GM21447 (cell line): ENCODE data around the gene YKT6.

Experiments used
- ATAC-seq: cut with Tn5 transposase; IDR thresholded peaks from one replicate; pipeline ENCODE4 v1.9.1; 2021; ENCODE audit not compliant: unreplicated experiment

The YKT6 gene

DNA sequence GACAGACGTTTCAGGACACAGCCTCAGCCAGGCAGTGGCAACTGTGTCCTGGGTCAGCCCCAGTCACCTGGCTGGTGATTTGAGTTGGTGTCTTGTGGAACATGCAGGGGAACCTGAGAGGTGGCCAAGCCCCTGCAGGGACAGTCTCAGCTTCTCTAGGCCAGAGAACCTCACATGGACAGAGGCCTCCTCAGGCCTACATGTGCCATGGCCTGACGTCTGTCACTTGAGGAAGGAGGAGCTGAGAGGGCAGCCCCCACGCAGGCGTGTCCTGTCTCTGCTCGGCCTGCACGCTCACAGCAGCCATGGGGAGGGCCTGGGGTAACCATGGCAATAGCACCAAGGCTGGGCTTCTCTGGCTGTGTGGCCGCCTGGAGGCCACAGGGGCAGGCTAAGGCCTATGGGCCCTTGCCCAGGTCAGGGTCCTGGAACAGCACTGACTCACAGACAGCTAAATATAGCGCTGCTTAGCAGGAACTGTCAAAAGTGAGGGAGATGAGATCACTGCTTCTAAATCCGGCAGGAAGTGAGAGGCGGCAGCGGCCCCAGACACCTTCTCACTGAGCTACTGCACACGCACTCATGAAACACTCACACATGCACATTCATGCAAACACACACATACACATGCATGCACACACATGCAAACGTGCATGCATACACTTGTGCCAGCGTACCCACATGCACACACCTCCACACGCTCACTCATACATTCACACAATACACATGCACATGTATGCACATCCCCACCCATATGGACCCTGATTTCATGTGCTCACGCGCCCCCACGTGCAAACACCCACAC is 57.0 kb downstream of the YKT6 start:
- peak; percentile 90 for ATAC-seq

DNA sequence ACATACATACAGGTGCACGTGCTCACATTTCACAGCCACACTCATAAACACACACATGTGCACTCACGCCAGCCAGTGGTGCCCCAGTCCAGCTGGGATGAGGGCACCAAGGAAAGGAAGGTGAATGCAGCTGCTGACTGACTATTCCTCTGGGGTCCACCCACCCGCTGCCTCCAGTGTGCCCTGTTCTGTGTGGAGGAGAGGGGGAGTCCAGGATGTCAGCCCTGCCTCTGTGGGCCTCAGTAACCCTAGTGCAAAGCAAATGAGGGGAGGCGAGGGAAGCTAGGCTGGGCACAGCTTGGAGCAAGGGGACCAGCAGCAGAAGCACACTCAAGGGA is 57.6 kb downstream of the YKT6 start:
- no peak for ATAC-seq

DNA sequence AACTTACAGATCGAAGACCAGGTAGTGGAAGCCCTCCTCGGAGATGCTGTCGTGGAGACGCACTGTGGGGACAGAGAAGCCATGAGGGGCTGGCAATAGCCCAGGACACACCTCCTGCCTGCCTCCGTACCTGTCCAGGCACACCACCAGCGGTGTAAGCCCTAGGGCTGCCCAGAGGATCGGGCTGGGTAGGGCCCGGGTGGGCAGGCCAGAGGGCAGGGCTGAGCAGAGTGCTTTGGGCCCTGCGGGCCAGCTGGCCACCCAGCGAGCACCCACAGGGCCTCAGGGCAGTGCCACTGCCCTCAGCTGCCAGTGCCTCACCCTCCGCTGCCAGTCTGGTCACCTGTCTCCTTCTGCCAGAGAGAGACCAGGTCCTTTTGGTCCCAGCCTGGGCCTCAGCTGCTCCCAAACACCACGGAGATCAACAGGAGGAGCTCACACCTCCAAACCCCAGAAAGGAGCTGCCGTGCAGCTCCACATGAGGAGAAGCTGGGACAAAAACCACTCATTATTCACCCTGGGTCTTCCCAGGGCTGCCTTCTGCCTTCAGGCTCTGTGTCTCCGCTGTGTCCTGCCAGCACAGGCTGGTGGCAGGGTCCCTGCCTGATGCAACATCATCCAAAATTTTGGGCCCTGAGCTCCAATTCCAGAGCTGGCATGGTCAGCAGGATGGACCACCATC is 58.2 kb downstream of the YKT6 start:
- no peak for ATAC-seq

DNA sequence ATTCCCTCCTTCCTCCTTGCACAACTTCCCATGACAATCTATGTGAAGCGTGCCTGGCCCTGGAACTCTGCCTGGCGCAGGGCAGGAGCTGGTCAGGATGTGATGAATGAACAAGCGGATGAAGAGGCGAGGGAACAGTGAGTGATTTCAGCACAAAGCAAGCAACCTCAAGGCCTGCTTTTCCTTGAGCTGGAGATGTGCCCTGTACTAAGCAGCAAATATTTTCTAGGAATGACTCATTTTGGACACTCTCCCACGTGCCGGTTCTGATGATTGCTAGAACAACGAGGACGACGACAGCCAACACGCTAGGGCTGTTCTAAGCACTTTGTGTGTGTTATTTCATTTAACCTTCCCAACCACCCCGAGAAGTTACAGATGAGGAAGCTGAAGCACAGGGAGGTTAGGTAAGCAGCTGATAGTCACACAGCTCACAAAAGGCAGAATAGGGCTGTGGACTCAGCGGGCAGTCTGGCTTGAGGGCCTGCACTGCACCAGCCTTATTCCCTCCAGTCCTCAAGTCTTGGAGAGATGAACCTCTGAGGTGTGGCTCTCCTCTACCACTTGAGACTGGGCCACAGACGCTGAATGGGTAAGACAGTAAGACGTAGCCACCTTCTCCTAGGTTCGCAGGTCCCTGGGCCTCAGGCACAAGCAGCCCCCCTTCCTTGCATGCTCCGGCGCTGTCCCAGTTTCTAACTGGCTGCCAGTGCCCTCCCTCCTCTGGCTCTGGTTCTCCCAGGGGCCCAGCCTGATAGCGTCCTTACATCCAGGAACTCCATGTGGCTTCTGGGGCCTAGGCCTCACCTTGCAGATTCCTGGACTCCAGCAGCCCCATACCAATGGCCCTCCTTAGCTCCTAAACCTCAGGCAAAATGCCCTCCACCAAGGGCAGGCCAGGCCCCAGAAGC is 59.0 kb downstream of the YKT6 start:
- ATAC-seq = no peak

DNA sequence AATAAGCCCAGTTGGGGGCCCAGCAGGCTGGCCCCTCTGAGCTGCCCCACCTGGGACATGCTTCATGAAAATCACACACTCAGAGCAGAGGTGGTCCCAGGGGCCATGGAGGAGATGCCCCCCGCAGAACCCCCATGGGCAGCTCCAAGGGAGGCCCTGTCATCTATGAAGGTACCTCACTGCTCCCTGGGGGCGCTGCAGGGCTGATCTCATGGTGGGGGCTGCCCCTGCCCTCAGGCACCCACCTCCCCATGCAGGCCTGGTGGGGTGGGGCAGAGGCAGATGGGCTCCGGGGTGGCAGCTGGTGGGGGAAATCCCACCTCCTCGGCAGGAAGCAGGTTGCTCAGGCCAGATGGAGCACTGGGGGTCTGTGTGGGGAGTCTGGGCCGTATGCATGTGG is 60.5 kb downstream of the YKT6 start:
- no peak for ATAC-seq

DNA sequence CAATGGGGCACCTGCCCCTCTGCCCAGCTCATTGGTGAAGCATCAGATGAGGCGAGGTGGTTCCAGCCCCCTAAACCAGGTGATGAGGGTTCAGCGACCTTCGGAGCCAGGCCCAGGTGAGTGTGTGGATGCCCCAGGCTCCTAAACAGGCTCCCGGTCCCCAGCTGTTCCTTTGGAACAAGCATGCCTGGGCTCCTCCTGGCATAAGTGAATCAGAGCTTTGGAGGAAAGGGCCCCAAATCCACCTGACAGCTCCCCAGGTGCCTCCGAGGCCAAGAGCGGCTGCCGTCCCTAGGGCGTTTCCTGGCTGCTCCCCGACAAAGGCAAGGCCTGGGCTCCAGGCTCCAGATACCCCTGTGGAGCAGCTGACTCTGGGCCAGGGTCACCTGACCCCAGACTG is 61.3 kb downstream of the YKT6 start:
- ATAC-seq = no peak

DNA sequence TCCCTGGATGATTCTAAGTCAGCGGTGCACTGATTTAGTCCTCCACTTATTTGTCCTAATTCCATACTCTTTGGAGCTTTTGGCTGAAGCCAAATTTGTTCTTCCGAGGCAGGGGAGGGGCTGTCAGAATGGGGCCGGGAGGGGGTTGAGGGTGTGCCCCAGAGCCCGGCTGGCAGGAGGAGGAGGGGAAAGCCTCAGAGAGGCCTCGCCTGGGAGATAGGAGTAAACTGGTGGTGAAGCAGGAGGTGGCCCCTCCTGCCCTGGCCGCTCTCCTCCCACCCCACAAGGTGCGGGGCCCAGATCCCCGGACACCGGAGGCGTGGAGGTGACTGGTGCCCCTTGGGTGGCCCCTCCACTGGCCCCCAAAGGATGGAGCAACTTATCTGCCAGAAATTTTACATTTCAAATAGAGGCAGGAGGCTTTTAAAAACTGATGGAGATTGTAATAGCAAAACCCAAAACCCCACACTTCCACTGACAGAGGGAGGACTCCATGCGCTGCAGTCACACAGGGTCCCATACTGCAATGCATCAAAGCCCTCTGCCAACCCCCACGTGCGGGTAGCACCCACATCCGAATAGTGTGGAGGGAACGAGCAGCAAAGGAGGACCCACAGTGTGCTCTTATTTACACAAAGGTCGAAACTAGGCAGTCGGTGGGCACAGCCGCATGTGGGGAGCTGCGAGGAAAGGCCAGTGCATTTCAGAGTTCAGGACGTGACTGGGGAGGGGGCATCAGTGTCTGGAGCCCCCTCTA is 62.7 kb downstream of the YKT6 start:
- no peak for ATAC-seq
